ENCODE data around the gene RIC3.

RIC3 gene

GRCh38 chr11:8083871-8084281, 84.9 kb downstream of the RIC3 start:
- no peak for TF ChIP-seq CTCF (IDR thresholded peaks at IDR 0.05; ENCODE audit: insufficient read depth, low read length, missing control alignments)

GRCh38 chr11:8083088-8083395, 85.8 kb downstream of the RIC3 start:
- no peak overlapping the region for H3K4me3 ChIP-seq (ENCODE audit: low read depth, low read length)
- CTCF ChIA-PET: interaction anchor here (0.8 to 19.4 kb wide), 8 partner anchors 10 to 80 kb away, joined by 3 to 445 read pairs (median 4); no protein-coding TSS in a partner anchor
- POLR2A ChIA-PET: no interaction called here
- no peak for TF ChIP-seq CTCF (IDR thresholded peaks at IDR 0.05; ENCODE audit: insufficient read depth, low read length, missing control alignments)
- no peak for DNase-seq (ENCODE audit: low read depth, low spot score)

More at GRCh38 chr11:8083871-8084281, 84.9 kb downstream of the RIC3 start:
- ChIA-PET CTCF (interaction anchor here (8.1 to 22.7 kb wide), 3 partner anchors 12 to 79 kb away, joined by 55 to 1552 read pairs (median 445); no protein-coding TSS in a partner anchor), POLR2A (no interaction called here)
- no peak overlapping the region for H3K4me3 ChIP-seq (ENCODE audit: low read depth, low read length)
- DNase-seq (ENCODE audit: low read depth, low spot score): no peak

GRCh38 chr11:8082391-8083087, 86.3 kb downstream of the RIC3 start:
- ChIA-PET POLR2A (no interaction called here), CTCF (interaction anchor here (0.6 to 19.4 kb wide), 12 partner anchors 9 to 187 kb away, joined by 3 to 445 read pairs (median 4); no protein-coding TSS in a partner anchor)
- no peak for TF ChIP-seq CTCF (IDR thresholded peaks at IDR 0.05; ENCODE audit: insufficient read depth, low read length, missing control alignments)
- DNase-seq (ENCODE audit: low read depth, low spot score): no peak
- peak overlapping the region; percentile 23 for H3K4me3 ChIP-seq (ENCODE audit: low read depth, low read length)

GRCh38 chr11:8081591-8082250, 87.1 kb downstream of the RIC3 start:
- no peak for DNase-seq (ENCODE audit: low read depth, low spot score)
- no peak for TF ChIP-seq CTCF (IDR thresholded peaks at IDR 0.05; ENCODE audit: insufficient read depth, low read length, missing control alignments)
- H3K4me3 ChIP-seq (ENCODE audit: low read depth, low read length): peak overlapping the region; percentile 67
- POLR2A ChIA-PET: interaction anchor here (1.1 kb wide), 1 partner anchor 17 kb away, joined by 4 read pairs; no protein-coding TSS in a partner anchor
- CTCF ChIA-PET: interaction anchor here (0.6 to 19.4 kb wide), 13 partner anchors 10 to 186 kb away, joined by 3 to 445 read pairs (median 4); no protein-coding TSS in a partner anchor

GRCh38 chr11:8080674-8081590, 87.9 kb downstream of the RIC3 start, which contains the start of gene TUB:
Gene TUB (plus strand): TSS chr11:8081211. CDS start chr11:8081511, 300 bp downstream.
- ChIA-PET CTCF (interaction anchor here (1.0 to 19.4 kb wide), 7 partner anchors 10 to 75 kb away, joined by 3 to 445 read pairs (median 8); no protein-coding TSS in a partner anchor), POLR2A (interaction anchor here (1.1 kb wide), 1 partner anchor 18 kb away, joined by 4 read pairs; no protein-coding TSS in a partner anchor)
- DNase-seq (ENCODE audit: low read depth, low spot score): no peak

More at GRCh38 chr11:8080674-8081590, 87.9 kb downstream of the RIC3 start, which contains the start of gene TUB:
- no peak for TF ChIP-seq CTCF (IDR thresholded peaks at IDR 0.05; ENCODE audit: insufficient read depth, low read length, missing control alignments)
- peak within 1 kb of the TSS; percentile 67 for H3K4me3 ChIP-seq (ENCODE audit: low read depth, low read length)
